Omental fat pad (tissue), 4 donors: ENCODE data around the gene SVEP1. TPM values are rescaled to one million over a fixed set of nuclear protein-coding genes. Genes with fewer than 3 reads are reported as not detected.

ENCODE experiments used
- ATAC-seq: fragments of 150-250 bp; one replicate; pipeline ENCODE4 v1.9.1; 2016; ENCODE audit warnings: mild to moderate bottlenecking, moderate library complexity; ENCODE audit not compliant: low FRiP score
- DNase-seq: peaks from one replicate; pipeline ENCODE4 v3.0.0-alpha.2; 2019; ENCODE audit warnings: low spot score
- total RNA-seq, 4 donors: library from RNA; depleted of rRNA; stranded (reverse); fragments of >200 nt; gene quantifications; one replicate each; pipeline ENCODE4 v1.1.0, GENCODE V29; 2016
- TF ChIP-seq, protein P1 (sequence below), 3 donors: fragments of 450-650 bp; IDR thresholded peaks; one replicate each; pipeline ENCODE4 v1.5.1; 2016 to 2017; ENCODE audit warnings: antibody characterized with exemption in 3 of 3, mild to moderate bottlenecking in 3 of 3, moderate library complexity in 2 of 3

SVEP1 gene
- total RNA-seq, 4 donors from 2014 or later = 140 to 465 (median 209) TPM

- ATAC-seq (no peak), DNase-seq (no peak)
- TF ChIP-seq, protein P1, sequence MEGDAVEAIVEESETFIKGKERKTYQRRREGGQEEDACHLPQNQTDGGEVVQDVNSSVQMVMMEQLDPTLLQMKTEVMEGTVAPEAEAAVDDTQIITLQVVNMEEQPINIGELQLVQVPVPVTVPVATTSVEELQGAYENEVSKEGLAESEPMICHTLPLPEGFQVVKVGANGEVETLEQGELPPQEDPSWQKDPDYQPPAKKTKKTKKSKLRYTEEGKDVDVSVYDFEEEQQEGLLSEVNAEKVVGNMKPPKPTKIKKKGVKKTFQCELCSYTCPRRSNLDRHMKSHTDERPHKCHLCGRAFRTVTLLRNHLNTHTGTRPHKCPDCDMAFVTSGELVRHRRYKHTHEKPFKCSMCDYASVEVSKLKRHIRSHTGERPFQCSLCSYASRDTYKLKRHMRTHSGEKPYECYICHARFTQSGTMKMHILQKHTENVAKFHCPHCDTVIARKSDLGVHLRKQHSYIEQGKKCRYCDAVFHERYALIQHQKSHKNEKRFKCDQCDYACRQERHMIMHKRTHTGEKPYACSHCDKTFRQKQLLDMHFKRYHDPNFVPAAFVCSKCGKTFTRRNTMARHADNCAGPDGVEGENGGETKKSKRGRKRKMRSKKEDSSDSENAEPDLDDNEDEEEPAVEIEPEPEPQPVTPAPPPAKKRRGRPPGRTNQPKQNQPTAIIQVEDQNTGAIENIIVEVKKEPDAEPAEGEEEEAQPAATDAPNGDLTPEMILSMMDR (IDR thresholded peaks at IDR 0.05) = no peak
Measured at GRCh38 chr9:110357505-110357904, 222.0 kb downstream of the SVEP1 start.

GRCh38 chr9:110356639-110357395 is 222.7 kb downstream of the SVEP1 start:
- ATAC-seq (no peak), DNase-seq (no peak)
- TF ChIP-seq, protein P1 (IDR thresholded peaks at IDR 0.05) = no peak

GRCh38 chr9:110355911-110356310 is 223.6 kb downstream of the SVEP1 start:
- ATAC-seq (no peak), DNase-seq (no peak)
- TF ChIP-seq, protein P1 (IDR thresholded peaks at IDR 0.05) = no peak

DNA sequence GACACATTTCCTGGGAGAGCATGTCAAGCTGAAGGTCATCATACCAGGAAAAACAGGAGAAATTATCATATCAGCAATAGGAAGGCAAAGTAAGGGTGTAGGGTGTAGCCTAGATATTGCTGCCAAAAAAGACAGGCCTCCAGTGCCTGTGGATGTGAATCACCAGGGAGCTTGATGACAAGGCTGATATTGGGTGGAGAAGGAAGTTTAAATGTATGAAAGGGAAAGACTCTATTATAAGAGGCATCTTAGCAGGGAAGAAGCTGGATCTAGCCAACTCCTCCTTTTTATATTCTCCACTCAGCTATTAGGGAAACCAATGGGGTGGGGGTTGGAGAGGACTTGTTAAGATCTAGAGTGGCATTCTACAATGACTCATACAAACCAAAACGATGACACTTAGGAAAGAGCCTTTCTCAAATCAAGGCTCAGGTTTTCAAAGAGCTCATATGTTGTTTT is 228.5 kb downstream of the SVEP1 start:
- TF ChIP-seq, protein P1 (IDR thresholded peaks at IDR 0.05) = no peak
- no peak for DNase-seq

DNA sequence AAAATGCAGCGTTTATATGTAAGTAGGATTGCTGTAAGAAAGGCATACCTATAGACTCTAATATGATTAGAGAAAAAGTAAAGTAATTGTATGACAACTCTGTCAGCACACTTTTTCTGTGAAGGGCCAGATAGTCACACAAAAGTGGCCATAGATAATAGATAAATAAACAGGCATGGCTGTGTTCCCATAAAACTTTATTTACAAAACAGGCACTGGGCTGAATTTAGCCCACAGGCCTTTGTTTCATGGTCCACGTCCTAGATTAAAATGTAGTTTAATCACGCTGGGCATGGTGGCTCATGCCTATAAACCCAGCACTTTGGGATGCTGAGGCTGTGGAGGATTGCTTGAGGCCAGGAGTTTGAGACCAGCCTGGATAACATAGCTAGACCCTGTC is 233.2 kb downstream of the SVEP1 start:
- no peak for ATAC-seq
- TF ChIP-seq, protein P1 (IDR thresholded peaks at IDR 0.05) = no peak

More for the DNA sequence above, 228.5 kb downstream of the SVEP1 start:
- peak; percentile 87 for ATAC-seq

GRCh38 chr9:110344821-110345220 is 234.7 kb downstream of the SVEP1 start:
- ATAC-seq (no peak), DNase-seq (no peak)
- TF ChIP-seq, protein P1 (IDR thresholded peaks at IDR 0.05) = no peak

More for the DNA sequence above, 233.2 kb downstream of the SVEP1 start:
- DNase-seq = no peak

DNA sequence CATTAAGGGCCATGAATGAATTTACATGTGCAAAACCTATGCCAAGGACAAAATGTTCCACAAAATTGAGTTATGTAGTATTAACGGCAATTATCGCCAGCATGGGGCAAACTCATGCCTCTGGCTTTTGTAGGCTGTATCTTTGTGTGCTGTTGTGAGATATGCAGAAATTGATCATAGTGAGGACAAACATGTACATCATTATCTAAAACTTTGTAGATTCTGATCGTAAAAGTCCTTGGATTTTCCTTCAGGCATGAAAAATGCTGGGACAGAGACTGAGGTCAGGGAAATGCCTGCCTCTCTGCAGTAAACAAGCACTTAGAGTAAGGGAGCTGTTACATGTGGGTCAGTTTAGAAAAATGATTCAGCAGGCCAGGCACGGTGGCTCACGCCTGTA is 236.0 kb downstream of the SVEP1 start:
- ATAC-seq = no peak
- DNase-seq = no peak
- TF ChIP-seq, protein P1 (IDR thresholded peaks at IDR 0.05) = no peak
